Dermis microvascular lymphatic vessel endothelial cell (primary cell): ENCODE data around the gene FHDC1. TPM values are rescaled to one million over a fixed set of nuclear protein-coding genes. Genes with fewer than 3 reads are reported as not detected.
"Not testable (repeated sequence)": the region's sequence is repeated elsewhere in the genome, so short reads cannot be mapped to it uniquely, and the experiment has no call there.

Experiments used
- DNase-seq, 2 donors: peaks; one replicate each; pipeline versions ENCODE4 v3.0.0 to v3.0.0-alpha.2; 2010; ENCODE audit warnings: low read depth in 2 of 2
- total RNA-seq: library from RNA; depleted of rRNA; stranded (reverse); fragments of >200 nt; gene quantifications from 2 replicates; pipeline ENCODE4 v1.2.1, GENCODE V29; 2014

FHDC1 gene, protein sequence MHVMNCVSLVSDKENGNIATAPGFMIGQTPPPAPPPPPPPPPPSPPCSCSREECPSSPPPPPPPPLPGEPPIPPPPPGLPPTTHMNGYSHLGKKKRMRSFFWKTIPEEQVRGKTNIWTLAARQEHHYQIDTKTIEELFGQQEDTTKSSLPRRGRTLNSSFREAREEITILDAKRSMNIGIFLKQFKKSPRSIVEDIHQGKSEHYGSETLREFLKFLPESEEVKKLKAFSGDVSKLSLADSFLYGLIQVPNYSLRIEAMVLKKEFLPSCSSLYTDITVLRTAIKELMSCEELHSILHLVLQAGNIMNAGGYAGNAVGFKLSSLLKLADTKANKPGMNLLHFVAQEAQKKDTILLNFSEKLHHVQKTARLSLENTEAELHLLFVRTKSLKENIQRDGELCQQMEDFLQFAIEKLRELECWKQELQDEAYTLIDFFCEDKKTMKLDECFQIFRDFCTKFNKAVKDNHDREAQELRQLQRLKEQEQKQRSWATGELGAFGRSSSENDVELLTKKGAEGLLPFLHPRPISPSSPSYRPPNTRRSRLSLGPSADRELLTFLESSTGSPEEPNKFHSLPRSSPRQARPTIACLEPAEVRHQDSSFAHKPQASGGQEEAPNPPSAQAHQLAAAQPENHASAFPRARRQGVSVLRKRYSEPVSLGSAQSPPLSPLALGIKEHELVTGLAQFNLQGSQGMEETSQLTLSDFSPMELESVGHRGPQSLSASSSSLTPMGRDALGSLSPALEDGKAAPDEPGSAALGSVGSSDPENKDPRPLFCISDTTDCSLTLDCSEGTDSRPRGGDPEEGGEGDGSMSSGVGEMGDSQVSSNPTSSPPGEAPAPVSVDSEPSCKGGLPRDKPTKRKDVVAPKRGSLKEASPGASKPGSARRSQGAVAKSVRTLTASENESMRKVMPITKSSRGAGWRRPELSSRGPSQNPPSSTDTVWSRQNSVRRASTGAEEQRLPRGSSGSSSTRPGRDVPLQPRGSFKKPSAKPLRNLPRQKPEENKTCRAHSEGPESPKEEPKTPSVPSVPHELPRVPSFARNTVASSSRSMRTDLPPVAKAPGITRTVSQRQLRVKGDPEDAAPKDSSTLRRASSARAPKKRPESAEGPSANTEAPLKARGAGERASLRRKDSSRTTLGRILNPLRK
- 0.13 and 0.51 TPM in 2 replicates for total RNA-seq

DNA sequence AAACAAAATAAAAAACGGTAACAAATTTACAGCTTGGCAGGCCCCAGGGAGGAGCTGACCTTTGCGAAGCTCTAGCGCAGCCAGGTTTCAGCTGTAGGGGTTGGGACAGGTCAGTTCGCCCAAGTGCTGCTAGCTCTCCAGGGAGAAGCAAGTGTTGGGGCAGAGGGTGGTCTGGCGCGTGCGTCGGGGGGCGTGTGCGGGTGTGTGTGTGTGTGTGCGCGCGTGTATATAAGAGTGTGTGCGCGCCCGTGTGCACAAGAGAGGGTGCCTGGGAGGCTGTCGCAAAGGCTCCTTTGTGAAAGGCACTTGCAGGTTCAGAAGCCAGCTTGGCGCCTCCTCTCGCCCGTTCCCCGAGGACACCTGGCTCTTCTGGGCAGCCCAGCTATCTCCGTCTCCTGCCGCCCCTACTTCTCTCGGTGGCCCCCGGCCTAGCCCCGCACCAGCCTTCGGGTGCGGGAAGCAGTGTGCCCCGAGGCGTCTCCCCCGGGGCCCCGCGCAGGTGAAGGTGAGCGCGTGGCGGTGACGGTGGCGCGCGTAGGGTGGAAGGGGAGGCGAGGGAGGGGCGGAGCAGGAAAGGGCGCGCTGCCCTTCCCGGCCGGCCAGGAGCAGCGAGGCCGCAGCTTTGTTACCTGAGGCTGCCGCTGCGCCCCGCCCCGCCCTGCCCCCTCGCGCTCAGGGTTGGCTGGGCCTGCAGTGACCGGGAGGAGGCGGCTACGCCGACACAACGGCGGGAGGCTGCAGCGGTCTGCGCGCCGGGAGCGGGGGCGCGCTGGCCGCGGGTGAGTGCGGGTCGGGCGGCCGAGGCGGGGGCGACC is at the start of gene FHDC1:
TSS of gene FHDC1 (plus strand) at position 693 of the 815 bp plus-strand sequence. CDS start 6,735 bp downstream, outside the sequence.
- no peak for DNase-seq

DNA sequence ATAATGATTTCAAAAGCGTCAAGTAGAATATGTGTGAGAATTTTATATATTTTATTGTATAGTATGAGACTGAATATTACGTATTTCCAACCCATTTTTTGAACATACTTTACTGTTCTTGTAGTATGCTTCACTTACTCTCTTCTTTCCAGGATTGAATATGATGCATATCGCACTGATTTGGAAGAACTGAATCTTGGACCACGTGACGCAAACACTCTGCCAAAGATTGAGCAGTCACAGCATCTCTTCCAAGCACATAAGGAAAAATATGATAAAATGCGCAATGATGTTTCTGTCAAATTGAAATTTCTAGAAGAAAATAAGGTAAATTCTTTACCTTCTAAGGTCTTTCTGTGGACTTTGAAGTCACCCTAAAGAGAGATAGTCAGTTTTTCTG is 48.1 kb upstream of the FHDC1 start:
- DNase-seq, result no peak

DNA sequence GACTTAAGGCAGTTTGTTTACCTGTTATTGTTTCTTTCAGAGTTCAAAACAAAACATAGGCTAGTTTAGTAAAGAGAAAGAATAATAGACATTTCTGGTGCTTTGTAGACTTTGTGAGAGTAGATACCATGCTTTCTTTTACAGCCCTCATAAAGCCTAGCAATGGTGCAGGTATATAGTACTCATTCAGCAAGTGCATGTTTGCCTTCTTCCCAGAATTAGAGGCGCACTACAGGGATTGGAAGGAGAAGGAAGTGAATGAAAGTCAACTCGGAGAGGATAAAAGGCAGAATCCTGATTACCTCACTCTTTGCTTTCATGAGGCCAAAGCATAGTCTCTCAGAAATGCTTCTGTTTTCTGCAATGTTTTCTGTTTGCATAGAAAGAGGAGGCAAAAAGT is 43.1 kb upstream of the FHDC1 start:
- no peak for DNase-seq

DNA sequence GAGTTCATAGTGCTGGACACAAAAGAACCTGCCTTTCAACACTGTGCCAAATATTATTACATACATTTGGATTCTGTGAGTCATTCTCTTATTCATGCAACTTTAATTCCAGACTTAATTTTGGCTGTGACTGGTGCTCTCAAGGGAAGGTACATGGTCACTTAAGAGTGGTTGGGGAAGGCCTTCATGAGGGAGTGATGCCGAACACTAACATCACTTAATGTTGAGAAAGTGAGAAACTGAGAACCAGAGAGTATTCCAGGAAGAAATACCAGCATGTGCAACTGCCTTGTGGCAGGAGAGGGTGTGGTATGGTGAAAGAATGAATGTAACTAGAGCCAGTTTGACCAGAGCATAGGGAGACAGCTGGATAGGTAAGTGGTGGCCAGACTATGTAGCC is 41.5 kb upstream of the FHDC1 start:
- no peak for DNase-seq

DNA sequence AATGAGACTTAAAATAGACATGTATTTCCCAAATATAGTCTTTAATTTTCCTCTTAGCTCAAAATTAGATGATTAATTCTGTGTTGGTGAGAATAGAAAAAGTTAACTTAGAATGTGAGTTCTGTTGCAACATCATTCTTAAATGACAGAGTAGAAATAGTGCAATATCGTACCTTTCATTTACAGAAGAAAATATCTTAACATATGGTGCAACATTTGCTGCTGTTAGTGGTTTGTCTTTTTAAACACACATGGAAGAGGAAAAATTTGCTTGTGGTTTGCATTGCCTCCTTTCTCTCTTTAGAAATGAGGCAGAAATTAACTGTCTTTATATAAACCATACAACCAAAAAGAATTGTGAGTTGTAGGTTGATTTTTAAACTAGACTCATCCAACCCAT is 39.3 kb upstream of the FHDC1 start:
- DNase-seq, result no peak

DNA sequence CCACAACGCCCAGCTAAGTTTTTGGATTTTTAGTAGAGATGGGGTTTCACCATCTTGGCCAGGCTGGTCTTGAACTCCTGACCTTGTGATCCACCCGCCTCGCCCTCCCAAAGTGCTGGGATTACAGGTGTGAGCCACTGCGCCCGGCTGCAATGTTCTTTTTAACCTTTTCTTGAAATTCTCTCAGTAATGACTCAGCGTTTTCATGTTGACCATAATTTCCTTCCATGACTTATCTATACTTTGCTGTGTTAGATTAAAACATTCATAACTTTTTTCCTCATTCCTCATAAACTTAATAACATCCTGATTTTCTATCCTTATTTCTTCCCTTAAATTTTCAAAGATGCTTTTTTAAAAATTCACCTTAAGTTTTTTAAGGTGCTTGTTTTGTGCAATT is 38.0 kb upstream of the FHDC1 start:
- not testable (repeated sequence) for DNase-seq

DNA sequence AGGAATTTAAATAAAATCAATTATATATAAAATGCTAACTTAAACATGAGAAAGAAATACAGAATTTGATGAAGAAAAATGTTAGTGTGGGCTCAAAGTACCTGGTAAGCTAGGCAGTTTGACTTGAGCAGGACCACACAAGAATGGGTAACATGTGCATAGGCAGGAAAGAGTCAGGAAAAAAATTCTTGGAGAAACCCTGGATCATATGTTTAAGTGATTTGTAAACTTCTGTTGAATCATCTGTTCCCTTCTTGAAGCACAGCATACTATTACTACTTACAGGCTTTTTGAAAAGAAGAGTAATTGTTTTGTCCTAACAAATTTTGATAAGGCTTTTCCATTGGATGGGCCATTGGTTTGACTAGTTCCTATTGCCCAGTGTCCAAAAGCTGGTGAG is 37.5 kb upstream of the FHDC1 start:
- DNase-seq, result no peak

DNA sequence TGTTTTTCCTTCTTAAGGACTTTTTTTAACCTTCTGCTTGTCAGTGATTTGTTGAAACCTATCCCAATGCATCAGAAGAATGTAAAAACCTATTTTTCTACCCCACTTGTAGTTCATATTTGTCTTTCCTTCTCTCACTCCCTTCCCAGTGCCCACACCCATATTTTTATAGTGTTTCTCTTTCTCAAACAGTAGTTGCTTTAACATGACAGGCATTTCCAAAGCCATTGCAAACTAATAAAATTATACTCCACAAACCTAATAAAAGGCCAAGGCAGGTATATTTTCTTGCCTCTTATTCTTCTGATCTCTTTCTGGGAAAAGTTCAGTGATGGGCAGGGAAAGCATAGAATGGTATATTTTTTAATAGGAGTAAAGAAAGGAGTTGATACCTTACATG is 35.7 kb upstream of the FHDC1 start:
- DNase-seq, result no peak

DNA sequence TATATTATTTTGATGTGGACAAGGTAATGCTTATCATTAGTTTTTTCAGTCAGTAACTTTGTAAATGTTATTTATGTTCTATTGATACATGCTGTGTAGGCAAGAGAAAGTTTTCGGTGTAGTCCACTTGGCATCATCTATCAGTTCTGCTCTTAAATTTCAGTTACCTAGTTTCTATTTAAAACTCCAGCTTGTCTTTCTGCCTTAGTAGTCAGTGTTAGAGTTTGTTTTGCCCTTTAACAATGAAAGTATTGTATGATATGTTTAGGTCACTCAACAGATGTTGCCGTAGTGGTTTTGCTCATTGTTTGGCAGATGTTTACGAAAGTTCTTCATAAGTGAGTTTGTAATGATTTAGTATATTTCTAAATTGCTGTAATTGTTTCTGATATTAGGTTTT is 34.9 kb upstream of the FHDC1 start:
- DNase-seq, result peak in 1 of 2 donors; percentile 16

DNA sequence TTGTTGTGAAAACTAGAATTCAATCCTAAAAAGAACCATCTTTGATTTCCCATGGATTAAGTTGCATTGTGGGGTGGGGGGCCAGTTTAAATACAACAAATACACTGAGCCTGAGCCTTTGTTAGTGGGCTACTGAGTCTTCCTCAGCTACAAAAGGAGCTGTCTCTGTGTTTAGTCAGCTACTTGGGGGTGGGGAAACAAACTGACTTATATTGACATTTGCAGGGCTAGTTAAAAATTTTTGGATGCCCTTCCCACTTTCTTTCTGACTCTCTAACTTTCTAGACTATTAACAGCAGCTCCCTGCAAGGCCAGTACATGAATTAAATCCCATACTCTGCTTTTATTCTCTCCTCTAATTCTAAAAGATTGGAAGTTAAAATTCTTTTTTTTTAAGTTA is 32.5 kb upstream of the FHDC1 start:
- no peak for DNase-seq

DNA sequence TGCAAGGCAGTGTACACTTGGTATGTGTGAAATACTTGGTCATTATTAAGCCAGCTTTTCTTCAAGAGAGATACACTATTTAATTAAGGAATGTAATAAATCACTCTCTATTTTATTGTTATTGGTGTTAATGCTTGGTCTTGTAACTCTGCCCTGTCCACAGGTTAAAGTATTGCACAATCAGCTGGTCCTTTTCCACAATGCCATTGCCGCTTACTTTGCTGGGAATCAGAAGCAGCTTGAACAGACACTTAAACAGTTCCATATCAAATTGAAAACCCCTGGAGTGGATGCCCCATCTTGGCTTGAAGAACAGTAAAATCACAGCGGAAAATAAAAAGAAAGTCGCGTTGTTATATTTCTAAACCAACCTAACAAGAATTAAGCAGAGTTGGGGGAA is 26.2 kb upstream of the FHDC1 start:
- no peak for DNase-seq

DNA sequence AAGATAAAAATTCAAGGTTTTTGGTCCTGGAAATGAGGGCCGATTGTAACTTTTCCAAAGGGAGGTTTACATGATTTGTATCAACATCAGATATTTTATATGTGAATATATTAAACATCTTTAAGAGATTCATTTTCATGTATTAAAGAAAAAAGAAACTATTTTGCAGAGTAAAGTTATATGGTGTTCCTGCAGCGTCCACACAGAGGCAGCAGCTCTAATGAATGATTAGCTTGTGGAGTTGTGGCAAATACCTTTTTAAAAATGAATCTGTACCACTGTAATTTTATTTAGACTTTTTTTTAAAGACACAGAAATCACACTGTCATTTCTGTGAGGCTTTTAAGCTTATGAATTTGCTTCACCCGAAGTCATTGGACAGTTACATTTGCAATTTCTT is 25.6 kb upstream of the FHDC1 start:
- DNase-seq, result no peak

DNA sequence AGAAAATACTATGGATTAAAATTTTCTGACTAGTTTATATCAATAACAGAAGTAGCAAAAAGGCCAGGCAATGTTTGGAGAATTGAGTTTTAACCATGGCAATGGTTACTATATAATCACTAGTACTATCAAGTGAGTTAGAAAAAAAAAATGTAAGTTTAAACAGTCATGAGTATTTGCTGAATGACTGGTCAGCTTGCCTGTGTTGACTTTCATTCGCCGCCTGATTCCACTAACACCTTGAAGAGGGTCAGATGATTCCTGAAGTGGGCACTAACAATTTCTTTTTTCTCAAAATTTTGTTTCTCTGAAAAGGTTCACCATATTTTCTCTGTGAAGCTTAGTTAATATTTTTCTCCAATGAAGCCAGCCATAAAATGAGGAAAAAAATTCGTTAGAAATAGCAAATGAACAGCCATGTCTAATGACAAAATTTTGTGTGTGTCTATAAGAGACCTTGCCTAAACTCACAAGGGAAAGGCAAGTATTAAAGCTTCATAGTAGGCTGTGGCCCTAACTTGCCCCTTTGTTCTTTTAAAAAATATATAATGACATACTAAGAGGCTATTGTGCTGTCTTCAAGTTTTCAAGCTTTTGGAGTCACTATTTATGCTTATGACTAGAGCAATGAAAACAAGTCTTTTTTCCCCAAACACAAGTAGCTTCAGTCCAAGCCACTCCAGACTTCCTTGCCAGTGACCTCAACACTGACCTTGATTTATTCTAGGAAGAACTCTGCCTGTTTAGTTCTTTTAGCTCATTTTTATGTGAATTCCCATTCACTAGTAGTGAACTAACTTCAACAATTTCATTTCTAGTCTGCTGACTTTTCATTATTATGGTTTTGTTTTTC is 18.4 kb upstream of the FHDC1 start:
- peak in 1 of 2 donors; percentile 27 for DNase-seq

DNA sequence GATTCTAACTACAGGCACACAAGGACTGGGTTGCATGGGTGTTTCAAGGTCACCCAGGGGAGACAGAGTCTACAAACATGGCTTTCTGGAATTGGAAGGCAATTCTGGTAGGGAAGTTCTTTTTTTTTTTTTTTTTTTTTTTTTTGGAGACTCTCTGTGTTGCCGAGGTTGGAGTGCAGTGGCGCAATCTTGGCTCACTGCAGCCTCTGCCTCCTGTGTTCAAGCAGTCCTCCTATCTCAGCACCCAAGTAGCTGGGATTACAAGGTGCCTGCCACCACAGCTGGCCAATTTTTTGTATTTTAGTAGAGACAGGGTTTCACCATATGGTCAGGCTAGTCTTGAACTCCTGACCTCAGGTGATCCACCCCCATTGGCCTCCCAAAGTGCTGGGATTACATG is 16.3 kb upstream of the FHDC1 start:
- no peak for DNase-seq

DNA sequence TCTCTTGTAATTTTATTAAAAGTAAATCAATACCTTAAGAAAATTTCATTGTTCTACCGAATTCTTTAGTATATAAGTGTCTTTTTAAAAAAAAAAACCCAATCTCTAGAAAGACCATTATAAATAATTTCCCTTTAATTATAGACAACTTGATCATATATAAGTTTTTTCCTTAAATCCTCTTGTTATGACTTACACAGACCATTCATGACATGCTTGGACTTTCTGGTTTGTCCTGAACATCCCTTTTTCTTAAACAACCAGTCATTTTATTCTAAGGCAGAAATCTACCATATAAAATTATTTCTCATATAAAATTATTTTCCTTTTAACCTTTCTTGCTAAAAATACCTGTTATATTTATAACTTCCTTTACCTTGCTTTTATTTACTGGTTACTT is 15.4 kb upstream of the FHDC1 start:
- DNase-seq, result no peak

DNA sequence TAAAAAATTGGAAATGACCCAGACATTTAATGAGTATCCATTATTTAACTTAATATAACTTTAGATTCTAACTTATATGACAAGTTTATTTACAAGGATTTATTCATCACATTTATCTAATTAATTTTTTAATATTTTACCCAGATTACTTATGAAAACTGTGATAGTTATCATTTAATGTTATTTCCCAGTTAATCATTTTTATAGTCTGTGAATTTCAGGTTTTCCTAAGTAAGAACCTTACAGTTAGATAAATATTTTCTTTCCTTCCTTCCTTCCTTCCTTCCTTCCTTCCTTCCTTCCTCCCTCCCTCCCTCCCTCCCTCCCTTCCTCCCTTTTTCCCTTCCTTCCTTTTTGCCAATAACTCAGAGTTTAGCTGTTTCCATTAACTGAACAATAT is 14.8 kb upstream of the FHDC1 start:
- no peak for DNase-seq

DNA sequence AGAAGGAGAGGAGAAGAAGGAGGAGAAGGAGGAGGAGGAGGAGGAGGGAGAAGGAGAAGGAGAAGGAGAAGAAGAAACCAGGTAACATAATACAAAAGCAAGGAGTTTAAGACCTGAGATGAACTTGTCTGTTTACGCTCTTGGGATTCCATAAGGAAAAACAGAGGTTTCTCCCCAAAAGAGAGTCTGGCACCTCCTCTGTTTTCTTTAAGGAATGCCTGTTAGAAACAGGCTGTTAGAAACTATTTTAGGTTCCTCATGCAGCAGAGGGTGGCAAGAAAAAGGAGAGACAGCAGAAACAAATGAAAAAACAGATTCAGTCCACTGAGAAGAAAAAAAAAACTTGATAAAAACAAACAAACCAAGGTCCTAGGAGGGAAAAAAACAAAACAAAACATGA is 10.3 kb upstream of the FHDC1 start:
- DNase-seq, result no peak

DNA sequence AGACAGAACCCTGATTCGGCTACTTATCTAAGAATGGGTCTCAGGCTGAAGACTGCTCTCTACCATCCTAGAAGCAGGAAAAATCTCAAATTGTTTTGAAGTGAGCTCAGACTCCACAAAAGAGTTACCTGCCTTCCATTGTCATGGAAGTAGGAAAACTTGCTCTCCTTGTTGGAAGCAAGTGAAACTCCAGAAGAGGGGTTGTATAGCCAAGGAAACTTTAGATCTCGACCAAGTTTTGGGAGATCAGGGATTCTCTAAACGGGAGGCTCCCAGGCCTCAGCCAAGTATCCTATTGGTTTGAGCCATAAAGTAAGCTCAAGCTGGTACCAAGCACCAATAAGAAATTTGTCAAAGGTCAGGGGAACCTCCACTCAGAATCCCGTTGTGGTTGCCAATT is 9.2 kb upstream of the FHDC1 start:
- DNase-seq, result no peak

DNA sequence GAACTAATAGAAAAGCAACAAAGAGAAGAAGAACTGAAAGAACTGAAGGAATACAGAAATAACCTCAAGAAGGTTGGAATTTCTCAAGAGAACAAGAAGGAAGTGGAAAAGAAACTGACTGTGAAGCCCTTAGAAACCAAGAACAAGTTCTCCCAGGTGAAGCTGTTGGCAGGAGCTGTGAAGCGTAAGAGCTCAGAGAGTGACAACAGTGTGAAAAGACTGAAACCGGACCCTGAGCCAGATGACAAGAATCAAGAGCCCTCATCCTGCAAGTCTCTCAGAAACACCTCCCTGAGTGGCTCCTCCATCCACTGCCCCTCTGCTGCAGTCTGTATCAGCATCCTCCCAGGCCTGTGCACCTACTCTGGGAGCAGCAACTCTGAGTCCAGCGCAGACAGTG is 8.4 kb upstream of the FHDC1 start:
- no peak for DNase-seq

DNA sequence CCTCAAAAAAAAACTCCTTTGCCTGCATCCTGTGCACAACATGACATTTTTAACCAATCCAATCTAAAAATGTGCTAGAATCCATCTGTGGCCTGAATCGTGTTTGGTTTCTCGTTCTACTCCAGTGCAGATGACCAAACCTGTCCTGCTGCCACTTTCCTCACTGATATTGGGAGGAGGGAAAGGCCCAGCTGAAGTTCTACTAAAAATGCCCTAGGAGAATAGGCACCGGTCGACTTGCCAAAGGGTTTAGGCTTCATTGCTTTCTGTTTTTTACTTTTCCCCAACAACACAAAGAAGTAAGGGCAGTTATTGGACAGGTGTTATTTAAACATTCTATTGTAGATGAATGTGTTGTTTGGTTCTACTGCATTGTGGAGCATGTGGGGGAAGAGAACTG is 7.8 kb upstream of the FHDC1 start:
- DNase-seq, result no peak
